Stimulated activated CD4-positive, alpha-beta T cell treated with anti-CD3 and anti-CD28 coated beads, Interleukin-1b, Interleukin-23, amount 100 ng/mL, for 1 hour (primary cell): ENCODE data around the gene MT1A.

Experiments used
- DNase-seq, 2 donors: peaks; one replicate each; pipeline ENCODE4 v3.0.0-alpha.2; 2020; ENCODE audit warnings: low read depth in 2 of 2

MT1A gene

DNA sequence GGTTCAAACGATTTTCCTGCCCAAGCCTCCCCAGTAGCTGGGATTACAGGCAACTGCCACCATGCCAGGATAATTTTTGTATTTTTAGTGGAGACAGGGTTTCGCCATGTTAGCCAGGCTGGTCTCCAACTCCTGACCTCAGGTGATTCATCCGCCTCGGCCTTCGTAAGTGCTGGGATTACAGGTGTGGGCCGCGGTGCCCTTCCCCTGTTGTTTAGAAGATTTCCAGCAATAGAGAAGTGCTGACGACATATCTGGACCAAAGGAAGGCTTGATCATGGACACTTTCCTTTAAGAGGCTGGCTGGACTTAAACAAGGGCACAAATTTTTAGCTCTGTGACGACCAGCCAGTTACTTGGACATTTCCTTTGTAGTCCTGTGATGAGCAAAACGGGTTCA is 7.3 kb upstream of the MT1A start:
- no peak for DNase-seq

DNA sequence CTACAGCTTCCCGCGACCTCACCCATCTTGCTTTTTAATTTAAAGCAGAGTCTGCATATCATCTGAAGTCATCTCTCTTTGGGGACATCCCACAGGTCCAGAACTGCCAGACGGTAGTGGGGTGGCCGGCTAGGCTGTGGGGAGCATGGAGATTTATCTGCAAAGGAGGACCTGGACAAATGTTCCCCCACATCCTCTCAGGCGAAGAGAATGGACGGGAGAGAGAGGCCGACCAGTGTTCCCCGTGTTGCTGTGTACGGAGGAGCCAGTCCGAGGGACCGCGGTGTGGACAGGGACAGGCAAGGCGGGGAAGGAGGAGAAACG is 6.7 kb upstream of the MT1A start:
- no peak for DNase-seq

DNA sequence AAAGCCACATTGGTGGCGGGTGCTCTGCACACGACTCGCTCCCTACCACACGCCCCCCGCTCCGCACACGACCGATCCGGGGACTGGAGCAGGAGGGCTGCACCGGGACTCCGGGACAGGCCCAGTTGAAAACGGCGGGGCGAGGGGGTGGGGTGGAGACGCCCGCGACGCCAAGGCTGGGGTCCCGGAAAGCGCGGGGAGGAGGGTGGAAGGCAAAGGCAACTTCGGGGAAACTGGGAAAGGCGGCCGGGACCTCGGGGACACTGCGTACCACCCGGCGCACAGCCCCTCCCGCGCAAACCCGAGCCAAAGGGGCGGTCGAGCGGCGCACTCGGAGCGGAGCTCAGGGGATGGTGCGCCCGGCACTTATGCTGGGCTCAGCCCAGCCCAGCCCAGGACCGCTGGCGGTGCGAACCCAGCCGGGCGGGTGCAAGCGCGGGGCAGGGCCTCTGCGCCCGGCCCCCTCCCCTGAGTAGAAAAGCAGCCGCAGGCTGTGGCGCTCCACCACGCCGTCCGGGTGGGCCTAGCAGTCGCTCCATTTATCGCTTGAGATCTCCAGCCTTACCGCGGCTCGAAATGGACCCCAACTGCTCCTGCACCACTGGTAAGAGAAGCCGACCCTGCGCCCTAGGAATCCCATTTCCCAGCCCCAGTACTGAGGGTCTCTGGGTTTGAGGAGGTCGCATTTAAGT is 6.2 kb upstream of the MT1A start, which contains the start of gene MT1M:
Gene MT1M (plus strand): TSS at position 504 of the 692 bp plus-strand sequence. CDS start 73 bp downstream, at position 577.
- no peak for DNase-seq

DNA sequence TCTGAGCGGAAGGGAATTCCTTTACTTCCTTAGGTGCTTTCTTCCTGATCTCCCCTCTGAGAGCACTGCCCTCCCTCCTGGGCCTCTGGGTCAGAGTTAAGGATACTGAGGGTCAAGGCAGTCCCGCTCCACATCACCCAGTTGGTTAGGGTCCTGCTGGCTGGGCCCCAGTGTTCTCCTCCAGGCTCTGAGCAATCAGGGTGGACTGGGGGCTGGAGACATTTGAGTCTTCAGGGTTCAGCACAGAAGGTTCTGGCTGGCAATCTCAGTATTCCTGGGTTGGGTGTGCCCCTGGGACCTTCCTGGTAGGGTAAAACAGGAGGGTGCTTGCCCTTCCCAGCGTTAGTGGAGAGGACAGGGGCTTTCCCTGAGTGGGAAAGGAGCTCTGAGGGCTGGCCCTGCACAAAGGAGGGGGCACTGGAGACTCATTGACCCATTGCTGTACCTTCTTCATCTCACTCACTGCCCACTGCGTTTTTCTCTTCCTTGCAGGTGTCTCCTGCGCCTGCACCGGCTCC is 5.6 kb upstream of the MT1A start:
- no peak for DNase-seq

DNA sequence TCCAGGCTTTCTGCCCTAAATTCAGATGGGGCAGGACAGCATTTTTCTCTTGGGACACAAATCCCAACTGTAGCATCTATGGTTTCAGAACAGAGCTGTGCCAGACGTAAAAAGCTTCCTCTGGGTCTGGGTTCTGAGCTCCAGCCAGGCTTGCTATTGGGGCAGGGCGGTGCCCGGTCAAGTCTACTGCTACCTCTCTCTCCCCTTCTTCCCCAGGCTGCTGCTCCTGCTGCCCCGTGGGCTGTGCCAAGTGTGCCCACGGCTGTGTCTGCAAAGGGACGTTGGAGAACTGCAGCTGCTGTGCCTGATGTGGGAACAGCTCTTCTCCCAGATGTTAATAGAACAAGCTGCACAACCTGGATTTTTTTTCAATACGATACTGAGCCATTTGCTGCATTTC is 4.9 kb upstream of the MT1A start:
- DNase-seq: no peak

DNA sequence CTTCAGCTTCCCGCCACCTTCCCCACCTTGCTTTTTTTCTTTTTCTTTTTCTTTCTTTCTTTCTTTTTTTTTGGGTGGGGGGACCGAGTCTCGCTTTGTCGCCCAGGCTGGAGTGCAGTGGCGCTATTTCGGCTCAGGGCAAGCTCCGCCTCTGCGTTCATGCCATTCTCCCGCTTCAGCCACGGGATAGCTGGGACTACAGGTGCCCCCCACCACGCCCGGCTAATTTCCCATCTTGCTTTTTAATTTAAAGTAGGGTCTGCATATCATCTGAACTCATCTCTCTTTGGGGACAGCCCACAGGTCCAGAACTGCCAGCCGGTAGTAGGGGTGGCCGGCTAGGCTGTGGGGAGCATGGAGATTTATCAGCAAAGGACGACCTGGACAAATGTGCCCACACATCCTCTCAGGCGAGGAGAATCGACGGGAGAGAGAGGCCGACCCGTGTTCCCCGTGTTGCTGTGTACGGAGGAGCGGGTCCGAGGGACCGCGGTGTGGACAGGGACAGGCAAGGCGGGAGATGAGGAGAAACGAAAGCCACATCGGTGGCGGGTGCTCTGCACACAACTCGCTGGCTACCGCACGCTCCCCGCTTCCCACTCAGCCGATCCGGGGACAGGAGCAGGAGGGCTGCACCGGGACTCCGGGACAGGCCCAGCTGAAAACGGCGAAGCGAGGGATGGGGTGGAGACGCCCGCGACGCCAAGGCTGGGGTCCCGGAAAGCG is 3.6 kb upstream of the MT1A start:
- DNase-seq: no peak

DNA sequence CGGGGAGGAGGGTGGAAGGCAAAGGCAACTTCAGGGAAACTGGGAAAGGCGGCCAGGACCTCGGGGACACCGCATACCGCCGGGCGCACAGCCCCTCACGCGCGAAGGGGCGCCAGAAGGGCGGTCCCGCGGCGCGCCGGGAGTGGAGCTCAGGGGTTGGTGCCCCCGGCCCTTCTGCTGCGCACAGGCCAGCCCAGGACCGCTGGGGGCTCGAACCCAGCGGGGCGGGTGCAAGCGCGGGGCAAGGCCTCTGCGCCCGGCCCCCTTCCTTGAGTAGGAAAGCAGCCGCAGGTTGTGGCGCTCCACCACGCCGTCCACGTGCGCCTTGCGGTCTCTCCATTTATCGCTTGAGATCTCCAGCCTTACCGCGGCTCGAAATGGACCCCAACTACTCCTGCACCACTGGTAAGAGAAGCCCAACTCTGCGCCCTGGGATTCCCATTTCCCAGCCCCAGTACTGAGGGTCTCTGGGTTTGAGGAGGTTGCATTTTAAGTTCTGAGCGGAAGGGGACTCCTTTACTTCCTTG is 3.0 kb upstream of the MT1A start:
- DNase-seq: no peak

DNA sequence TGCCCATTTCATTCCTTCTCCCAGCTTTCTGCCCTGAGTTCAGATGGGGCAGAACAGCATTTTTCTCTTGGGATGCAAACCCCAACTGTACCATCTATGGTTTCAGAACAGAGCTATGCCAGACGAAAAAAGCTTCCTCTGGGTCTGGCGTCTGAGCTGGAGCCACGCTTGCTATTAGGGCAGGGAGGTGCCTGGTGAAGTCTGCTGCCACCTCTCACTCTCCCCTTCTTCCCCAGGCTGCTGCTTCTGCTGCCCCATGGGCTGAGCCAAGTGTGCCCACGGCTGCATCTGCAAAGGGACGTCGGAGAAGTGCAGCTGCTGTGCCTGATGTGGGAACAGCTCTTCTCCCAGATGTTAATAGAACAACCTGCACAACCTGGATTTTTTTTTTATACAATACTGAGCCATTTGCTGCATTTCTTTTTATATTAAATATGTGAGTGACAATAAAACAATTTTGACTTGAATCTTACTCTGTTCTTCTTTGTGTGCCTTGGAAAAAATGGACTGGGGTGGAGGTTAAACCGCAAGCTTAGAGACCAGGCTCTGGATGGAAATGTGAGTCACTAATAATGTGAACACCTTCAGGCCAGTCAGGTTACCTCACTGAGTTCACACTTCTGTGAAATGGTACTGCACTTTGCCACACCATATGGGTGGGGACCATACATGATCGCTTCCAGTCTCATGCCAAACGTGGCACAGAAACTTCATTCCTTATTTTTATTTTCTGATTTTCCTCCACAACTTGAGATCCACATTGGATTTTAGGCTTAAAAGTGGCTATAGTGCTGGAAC is 1.7 kb upstream of the MT1A start:
- no peak for DNase-seq

DNA sequence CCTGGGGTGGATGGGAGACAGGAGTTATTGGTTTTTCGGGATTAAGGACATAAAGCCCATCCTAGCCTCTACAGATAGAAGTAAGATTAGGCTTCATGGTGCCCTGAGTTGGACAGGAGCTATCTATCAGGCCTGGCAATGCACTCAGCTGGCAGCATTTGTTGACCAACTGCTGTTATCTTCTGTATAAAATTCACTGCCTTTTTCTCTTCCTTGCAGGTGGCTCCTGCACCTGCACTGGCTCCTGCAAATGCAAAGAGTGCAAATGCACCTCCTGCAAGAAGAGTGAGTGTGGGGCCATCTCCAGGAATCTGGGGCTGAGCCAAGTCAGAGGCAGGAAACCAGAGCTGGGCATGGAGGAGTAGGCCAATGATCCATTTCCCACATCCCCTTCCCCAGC is 579 bp downstream of the MT1A start:
- no peak for DNase-seq

DNA sequence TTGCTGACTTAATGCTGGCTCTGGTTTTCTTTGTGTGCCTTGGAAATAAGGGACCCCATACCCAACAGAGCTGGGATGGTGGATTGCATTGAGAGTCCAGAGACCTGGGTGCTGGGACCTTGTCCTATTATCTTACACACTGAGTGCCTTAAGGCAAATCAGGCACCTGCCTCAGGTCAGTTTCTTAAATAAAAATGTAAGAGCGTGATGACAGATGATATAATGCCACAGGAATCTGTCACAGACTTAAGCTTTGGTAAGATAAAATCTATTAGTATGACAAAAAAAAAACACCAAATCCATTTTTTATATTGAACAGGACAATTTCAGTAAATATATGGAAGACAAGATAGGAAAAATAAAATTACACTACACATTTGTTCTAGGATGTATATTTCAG is 1.6 kb downstream of the MT1A start:
- DNase-seq: no peak

DNA sequence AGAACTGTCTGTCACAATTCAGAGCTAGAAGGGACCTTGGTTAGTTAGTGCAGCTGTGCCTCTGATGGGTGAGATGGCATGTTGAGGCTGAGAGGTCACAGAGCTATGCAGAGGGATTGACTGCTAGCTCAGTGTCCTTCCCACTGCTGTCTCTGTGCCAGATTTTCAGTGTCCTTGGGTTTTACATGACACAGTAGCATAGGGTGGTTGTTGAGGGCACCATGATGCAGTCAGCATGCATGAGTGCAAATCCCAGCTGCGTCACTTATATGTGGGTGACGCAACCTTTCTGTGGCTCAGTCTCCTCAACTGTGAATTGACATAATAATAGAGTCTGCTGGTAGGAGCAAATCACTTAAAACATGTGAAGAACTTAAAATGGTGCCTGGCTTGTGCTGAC is 2.7 kb downstream of the MT1A start:
- no peak for DNase-seq

DNA sequence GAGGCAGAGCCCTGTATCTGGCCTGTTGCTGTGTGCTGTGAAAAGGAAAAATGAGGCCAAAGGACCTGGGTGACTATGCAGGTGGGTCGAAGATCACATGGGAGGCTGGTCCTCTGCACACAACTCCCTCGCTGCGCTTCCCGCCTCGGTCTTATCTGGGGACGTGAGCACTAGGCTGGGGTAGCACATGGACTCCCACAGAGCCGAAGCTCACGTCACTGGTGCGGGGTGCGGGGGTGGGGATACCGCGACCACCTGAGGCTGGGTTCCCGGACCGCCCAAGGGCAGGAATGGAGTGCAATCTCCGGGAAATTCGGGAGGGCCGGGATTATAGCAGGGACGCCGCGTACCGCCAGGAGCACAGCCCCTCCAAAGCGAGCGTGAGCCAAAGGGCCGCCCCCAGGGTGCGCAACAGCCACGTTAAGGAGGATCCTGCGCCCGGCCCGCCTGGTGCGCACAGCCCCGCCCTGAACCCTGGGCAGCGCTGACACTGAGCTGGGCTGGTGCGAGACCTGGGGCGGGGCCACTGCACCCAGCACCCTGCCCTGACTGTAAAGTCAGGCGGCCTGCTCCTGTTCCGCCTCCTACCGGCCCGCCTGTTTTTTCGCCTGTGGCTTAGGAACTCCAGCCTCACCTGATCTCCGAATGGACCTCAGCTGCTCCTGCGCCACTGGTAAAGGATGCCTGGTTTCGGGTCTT is 4.8 kb downstream of the MT1A start:
- peak; percentile 29 to 45 for DNase-seq

DNA sequence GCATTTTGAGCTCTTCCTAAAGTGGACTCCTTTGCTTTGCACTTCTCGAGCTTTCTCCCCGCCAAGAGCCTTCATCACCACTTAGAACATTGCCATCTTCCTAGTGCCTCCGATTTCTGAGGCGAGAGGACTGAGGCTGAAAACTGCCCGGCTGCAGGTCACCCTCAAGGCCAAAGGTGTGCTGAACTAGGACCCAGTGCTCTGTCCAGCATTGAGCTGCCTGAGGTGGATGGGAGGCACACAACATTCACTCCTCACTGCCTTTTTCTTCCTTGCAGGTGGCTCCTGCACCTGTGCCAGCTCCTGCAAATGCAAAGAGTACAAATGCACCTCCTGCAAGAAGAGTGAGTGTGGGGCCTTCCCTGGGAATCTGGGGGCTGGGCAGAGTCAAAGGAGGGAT is 5.4 kb downstream of the MT1A start:
- no peak for DNase-seq

DNA sequence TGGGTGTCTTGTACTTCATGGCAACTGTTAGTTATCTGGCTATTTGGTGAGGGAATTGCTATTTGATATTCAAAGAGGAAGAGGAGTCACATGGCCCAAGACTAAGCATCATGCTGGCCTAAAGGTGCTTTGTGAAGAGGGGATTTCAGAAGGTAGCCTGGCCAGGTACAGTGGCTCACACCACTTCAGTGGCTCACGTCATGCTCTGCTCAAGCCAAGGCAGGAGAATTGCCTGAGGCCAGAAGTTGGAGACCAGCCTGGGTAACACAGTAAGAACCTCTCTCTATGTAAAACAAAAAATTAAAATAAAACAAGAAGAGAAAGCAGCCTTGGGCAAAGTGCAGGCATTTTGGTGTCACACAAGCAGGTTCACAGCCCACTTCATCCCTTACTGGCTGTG is 6.8 kb downstream of the MT1A start:
- no peak for DNase-seq

DNA sequence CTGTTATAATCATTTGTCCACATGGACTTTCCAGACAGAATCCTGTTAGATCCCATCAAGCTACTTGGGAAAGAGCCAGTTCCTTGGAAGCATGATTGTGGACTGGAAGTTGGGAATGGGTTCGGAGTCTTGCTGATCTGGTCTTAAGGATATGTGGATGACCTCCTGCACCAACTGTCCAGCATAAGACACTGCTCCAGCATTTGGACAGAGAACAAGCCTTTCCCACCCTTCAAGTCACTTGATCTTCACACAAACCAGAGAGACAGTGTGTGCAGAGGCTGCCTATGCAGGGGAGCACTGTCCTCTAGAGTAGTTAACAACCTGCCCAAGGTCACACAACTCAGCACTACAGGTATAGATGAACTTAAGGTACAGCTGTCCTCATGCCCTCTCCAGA is 7.4 kb downstream of the MT1A start:
- DNase-seq: no peak

DNA sequence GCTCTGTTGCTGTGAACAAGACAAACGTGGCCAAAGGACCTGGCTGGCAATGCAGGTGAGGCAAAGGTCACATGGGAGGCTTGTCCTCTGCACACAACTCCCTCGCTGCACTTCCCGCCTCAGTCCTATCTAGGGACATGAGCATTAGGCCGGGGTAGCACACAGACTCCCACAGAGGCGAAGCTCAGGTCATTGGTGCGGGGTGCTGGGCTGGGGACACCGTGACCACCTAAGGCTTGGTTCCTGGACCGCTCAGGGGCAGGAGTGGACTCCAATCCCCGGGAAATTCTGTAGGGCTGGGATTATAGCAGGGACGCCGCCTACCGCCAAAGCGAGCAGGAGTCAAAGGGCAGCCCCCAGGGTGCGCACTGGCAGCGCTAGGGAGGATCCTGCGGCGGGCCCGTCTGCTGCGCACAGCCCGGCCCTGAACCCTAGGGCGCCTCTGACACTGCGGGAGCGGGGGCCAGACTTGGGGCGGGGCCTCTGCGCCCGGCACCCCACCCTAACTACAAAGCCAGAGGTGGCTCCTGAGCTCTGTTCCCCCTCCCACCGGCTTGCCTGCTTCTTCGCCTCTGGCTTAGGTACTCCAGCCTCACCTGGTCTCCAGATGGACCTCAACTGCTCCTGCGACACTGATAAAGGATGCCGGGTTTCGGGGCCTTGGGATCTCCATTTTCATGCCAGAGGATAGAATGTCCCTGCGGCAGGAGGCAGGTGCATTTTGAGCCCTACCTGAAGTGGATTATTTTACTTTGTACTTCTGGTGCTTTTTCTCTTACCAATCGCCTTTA is 9.4 kb downstream of the MT1A start:
- no peak for DNase-seq

DNA sequence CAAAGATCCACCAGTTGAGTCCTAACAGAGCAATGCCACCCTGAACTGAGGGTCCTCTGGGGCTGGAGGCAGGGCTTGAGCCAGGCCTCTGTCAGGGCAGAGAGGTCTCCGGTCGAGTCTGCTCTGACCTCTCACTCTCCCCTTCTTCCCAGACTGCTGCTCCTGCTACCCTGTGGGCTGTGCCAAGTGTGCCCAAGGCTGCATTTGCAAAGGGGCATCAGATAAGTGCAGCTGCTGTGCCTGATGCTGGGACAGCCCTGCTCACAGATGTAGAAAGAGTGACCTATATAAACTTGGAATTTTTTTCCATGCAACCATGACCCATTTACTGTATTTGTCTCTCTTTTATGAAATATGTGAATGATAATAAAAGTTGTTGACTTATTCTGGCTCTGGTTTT is 10.8 kb downstream of the MT1A start:
- DNase-seq: no peak

DNA sequence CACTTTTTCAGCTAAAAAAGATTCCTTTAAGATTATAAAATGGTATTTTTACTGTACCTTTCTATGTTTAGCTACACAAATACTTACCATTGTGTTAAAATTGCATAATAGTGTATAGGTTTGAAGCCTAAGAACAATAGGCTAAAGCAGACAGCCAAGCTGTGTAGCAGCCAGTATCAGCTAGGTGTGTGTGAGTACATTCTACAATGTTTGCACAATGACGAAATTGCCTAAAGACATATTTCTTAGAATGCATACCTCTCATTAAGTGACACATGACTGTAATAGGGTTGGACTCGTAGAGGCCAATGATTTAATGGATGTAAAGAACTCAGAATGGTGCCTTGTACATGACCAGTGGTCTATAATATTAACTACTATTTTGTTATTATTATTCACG is 11.4 kb downstream of the MT1A start:
- DNase-seq: no peak

DNA sequence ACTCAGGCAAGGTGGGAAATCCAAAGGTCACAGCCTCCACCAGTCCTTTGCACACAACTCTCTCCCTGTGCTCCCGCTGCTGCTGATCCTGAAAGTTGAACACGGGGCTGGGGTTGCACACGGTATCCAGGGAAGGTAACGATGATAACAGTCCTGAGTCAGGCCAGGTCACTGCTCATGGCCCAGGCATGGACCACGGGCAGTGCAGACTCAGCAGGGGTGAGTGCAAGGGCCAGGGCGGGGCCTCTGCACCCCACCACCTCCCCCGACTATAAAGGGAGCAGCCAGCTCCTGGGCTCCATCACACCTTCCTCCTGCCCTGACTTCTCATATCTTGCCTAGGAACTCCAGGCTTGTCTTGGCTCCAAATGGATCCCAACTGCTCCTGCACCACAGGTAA is 13.1 kb downstream of the MT1A start, which contains the start of gene MT1B:
Gene MT1B (plus strand): TSS at position 301 of the 400 bp plus-strand sequence. CDS start 68 bp downstream, at position 369.
- no peak for DNase-seq

DNA sequence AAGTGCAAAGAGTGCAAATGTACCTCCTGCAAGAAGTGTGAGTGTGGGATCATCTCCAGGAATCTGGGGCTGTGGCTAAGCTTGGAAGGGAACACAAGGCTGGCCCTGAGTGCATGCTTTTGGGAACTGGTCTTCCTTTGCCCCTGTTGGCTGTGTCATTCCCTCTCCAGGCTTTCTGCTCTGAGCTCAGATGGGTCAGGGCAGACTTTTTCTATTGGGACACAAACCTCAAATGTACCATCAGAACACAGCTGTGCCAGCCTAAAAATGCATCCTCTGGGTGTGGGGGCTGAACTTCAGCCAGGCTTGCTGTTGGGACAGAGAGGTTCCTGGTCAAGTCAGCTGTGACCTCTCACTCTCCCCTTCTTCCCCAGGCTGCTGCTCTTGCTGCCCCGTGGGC is 14.1 kb downstream of the MT1A start:
- no peak for DNase-seq

DNA sequence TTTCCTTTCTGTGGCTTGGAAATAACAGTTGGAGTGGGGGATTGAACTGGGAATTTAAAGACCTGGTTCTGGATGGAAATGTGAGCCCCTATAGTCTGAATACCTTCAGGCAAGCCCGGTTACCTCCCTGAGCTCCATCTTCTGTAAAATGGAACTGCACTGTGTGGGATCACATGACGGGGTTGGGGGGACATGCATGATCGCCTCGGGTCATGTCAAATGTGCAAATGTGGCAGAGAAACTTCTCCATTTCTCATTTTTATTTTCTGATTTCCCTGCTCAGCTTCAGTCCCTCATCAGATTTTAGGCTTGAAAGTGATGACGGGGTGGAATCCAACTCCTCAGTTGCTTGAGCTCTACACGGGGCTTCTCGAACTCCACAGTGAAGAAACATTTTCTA is 14.8 kb downstream of the MT1A start:
- no peak for DNase-seq
